Measurements from ENCODE around the gene COX4I2.

- TF ChIP-seq CTCF (IDR thresholded peaks at IDR 0.05; ENCODE audit: low read length) (no peak), EZH2 (IDR thresholded peaks at IDR 0.05; ENCODE audit: borderline replicate concordance, low read length) (no peak)
Measured at GRCh38 chr20:31676609-31676989, 38.9 kb downstream of the COX4I2 start.
